HepG2 (cell line): ENCODE data around the gene DAD1. TPM values are rescaled to one million over a fixed set of nuclear protein-coding genes. Genes with fewer than 3 reads are reported as not detected.

Experiments
- ARHGAP35 ChIP-seq: sonication (generic); formaldehyde crosslinking; IDR thresholded peaks from 2 replicates; pipeline ENCODE4 v1.9.0; 2022; ENCODE audit warnings: mild to moderate bottlenecking, inconsistent platforms, moderate library complexity, missing genetic modification reagents, borderline replicate concordance
- ATF7 ChIP-seq, 2 experiments: fragments of 450-650 bp in 1 of 2; sonication (generic) in 1 of 2; formaldehyde crosslinking in 1 of 2; IDR thresholded peaks; 2 replicates each; pipeline versions ENCODE4 v1.4.0 to v1.6.1; 2016 to 2020; ENCODE audit warnings: antibody characterized with exemption in 1 of 2, mild to moderate bottlenecking in 1 of 2, missing genetic modification reagents in 1 of 2
- BCL6 ChIP-seq: IDR thresholded peaks from 2 replicates; pipeline ENCODE4 v1.6.1; 2016; ENCODE audit warnings: missing genetic modification reagents, missing compliant biosample characterization
- BHLHE40 ChIP-seq: IDR thresholded peaks from 2 replicates; pipeline ENCODE4 v1.6.1; 2011; ENCODE audit warnings: low read length, improper control_type of control experiment
- FOSL1 ChIP-seq: sonication (generic); formaldehyde crosslinking; IDR thresholded peaks from 2 replicates; pipeline ENCODE4 v1.9.0; 2021; ENCODE audit warnings: missing genetic modification reagents, borderline replicate concordance
- FOXA3 ChIP-seq: IDR thresholded peaks from 2 replicates; pipeline ENCODE4 v1.6.1; 2016; ENCODE audit warnings: missing genetic modification reagents, missing compliant biosample characterization
- FOXP1 ChIP-seq, 2 experiments: fragments of 450-650 bp in 1 of 2; IDR thresholded peaks; 2 replicates each; pipeline ENCODE4 v1.6.1; 2017 to 2018; ENCODE audit warnings: antibody characterized with exemption in 1 of 2
- GFI1 ChIP-seq: sonication (generic); formaldehyde crosslinking; IDR thresholded peaks from 2 replicates; pipeline ENCODE4 v1.5.0; 2020; ENCODE audit warnings: missing genetic modification reagents, mild to moderate bottlenecking, borderline replicate concordance
- GPN1 ChIP-seq: sonication (generic); formaldehyde crosslinking; IDR thresholded peaks from 2 replicates; pipeline ENCODE4 v1.5.1; 2020; ENCODE audit warnings: missing genetic modification reagents, borderline replicate concordance
- JUN ChIP-seq: sonication (generic); formaldehyde crosslinking; IDR thresholded peaks from 2 replicates; pipeline ENCODE4 v1.4.0; 2020; ENCODE audit warnings: mild to moderate bottlenecking, missing genetic modification reagents
- PHF8 ChIP-seq: sonication (generic); formaldehyde crosslinking; IDR thresholded peaks from 2 replicates; pipeline ENCODE4 v1.5.0; 2020; ENCODE audit warnings: missing genetic modification reagents
- PPARG ChIP-seq: conservative IDR thresholded peaks from 2 replicates; pipeline ENCODE4 v1.6.1; 2016; ENCODE audit warnings: missing biosample characterization, missing genetic modification reagents
- PTBP1 ChIP-seq: fragments of 200-400 bp; formaldehyde crosslinking; IDR thresholded peaks from 2 replicates; pipeline ENCODE4 v1.6.1; 2018; ENCODE audit warnings: low read length, low read depth; ENCODE audit not compliant: poor library complexity, severe bottlenecking
- SMARCE1 ChIP-seq: fragments of 450-650 bp; IDR thresholded peaks from 2 replicates; pipeline ENCODE4 v1.6.1; 2017; ENCODE audit warnings: borderline replicate concordance
- ZNF24 ChIP-seq: fragments of 450-650 bp; IDR thresholded peaks from 2 replicates; pipeline ENCODE4 v1.6.1; 2017; ENCODE audit warnings: antibody characterized with exemption, mild to moderate bottlenecking
- polyA plus RNA-seq, 8 experiments: library from polyadenylated mRNA; depleted of rRNA in 3 of 8; stranded (reverse) in 7 of 8; unstranded in 1 of 8; fragments of >200 nt; fragmentation: Illumina TruSeq in 4 of 8; extraction: Trizol in 4 of 8; gene quantifications; 2 replicates each; pipeline versions ENCODE4 v1.2.1 to v1.2.3, GENCODE V29; 2011 to 2016; ENCODE audit warnings: low read depth in 4 of 8, missing spikeins in 1 of 8, mixed read lengths in 1 of 8; ENCODE audit not compliant: insufficient read depth in 1 of 8
- total RNA-seq, 5 experiments: library from RNA; depleted of rRNA; stranded (reverse); fragments of >200 nt; fragmentation: Illumina TruSeq; extraction: Trizol; gene quantifications; 2 replicates each; pipeline ENCODE4 v1.2.3, GENCODE V29; 2016; ENCODE audit warnings: low read depth in 1 of 5
- TF ChIP-seq, protein P1 (sequence below): sonication (generic); formaldehyde crosslinking; IDR thresholded peaks from 2 replicates; pipeline ENCODE4 v1.4.0; 2020; ENCODE audit warnings: low read depth, mild to moderate bottlenecking, missing genetic modification reagents
- TF ChIP-seq, protein P2 (sequence below): sonication (generic); formaldehyde crosslinking; conservative IDR thresholded peaks from 2 replicates; pipeline ENCODE4 v1.4.0; 2020; ENCODE audit warnings: missing genetic modification reagents
- TF ChIP-seq, protein P3 (sequence below): sonication (generic); formaldehyde crosslinking; IDR thresholded peaks from 2 replicates; pipeline ENCODE4 v1.4.0; 2020; ENCODE audit warnings: missing genetic modification reagents
- TF ChIP-seq, protein P4 (sequence below): IDR thresholded peaks from 2 replicates; pipeline ENCODE4 v1.6.1; 2016; ENCODE audit warnings: low read depth
- TF ChIP-seq, protein P5 (sequence below), 2 experiments: sonication (generic) in 1 of 2; formaldehyde crosslinking in 1 of 2; IDR thresholded peaks; 2 replicates each; pipeline versions ENCODE4 v1.4.0 to v1.6.1; 2018 to 2020; ENCODE audit warnings: missing genetic modification reagents in 2 of 2, borderline replicate concordance in 1 of 2, low read depth in 1 of 2, mild to moderate bottlenecking in 1 of 2, missing biosample characterization in 1 of 2
- TF ChIP-seq, protein P6 (sequence below): sonication (generic); formaldehyde crosslinking; IDR thresholded peaks from 2 replicates; pipeline ENCODE4 v1.4.0; 2020; ENCODE audit warnings: missing genetic modification reagents

DAD1 gene
- total and polyA plus RNA-seq, 2 of the 13 experiments (the other 11 are each of a cell fraction or from before 2014, with no cell fraction given), result 558 to 626 TPM

DNA sequence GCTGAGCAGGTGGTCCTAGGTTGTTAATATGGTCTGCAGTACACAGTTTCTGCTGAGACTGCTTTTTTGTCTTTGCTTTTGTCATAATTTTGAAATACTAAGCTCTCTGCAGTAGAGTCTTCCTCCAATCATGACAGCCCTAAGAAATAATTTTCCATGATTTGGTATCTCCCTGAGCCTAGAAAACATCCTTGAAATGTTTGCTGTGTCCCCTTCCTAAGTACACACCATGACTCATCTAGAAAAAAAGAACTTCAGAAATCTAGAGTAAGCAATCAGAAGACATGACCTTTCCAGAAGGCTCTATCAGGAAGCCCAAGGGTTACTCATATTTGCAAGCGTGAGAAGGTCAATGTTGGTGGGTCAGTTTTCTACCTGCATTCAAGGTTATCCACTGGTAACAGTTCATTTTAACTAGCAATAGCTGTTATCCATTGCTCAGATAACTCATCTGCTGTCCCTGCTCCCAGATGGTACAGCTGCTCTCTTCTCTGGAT is 16.4 kb downstream of the DAD1 start (continued):
- TF ChIP-seq, protein P1, sequence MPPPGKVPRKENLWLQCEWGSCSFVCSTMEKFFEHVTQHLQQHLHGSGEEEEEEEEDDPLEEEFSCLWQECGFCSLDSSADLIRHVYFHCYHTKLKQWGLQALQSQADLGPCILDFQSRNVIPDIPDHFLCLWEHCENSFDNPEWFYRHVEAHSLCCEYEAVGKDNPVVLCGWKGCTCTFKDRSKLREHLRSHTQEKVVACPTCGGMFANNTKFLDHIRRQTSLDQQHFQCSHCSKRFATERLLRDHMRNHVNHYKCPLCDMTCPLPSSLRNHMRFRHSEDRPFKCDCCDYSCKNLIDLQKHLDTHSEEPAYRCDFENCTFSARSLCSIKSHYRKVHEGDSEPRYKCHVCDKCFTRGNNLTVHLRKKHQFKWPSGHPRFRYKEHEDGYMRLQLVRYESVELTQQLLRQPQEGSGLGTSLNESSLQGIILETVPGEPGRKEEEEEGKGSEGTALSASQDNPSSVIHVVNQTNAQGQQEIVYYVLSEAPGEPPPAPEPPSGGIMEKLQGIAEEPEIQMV (CRISPR knock-in tag), result no peak
- TF ChIP-seq ARHGAP35 (CRISPR knock-in tag), result no peak
- TF ChIP-seq GFI1, result peak; percentile 96
- TF ChIP-seq ATF7 (IDR thresholded peaks at IDR 0.05), result no peak
- TF ChIP-seq ATF7 (CRISPR knock-in tag; IDR thresholded peaks at IDR 0.05), result no peak
- no peak for TF ChIP-seq PTBP1
- TF ChIP-seq ZNF24, result no peak
- no peak for TF ChIP-seq FOXP1 (IDR thresholded peaks at IDR 0.05)
- TF ChIP-seq FOXP1 (CRISPR knock-in tag; IDR thresholded peaks at IDR 0.05), result peak; percentile 55; the same call in 1 of the 2 replicates
- TF ChIP-seq FOXA3 (CRISPR knock-in tag), result peak; percentile 84
- TF ChIP-seq, protein P2, sequence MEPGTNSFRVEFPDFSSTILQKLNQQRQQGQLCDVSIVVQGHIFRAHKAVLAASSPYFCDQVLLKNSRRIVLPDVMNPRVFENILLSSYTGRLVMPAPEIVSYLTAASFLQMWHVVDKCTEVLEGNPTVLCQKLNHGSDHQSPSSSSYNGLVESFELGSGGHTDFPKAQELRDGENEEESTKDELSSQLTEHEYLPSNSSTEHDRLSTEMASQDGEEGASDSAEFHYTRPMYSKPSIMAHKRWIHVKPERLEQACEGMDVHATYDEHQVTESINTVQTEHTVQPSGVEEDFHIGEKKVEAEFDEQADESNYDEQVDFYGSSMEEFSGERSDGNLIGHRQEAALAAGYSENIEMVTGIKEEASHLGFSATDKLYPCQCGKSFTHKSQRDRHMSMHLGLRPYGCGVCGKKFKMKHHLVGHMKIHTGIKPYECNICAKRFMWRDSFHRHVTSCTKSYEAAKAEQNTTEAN (CRISPR knock-in tag), result 0 out of 2 replicates have a peak, but pooled peaks have one; percentile 38
- no peak for TF ChIP-seq GPN1
- TF ChIP-seq, protein P3, sequence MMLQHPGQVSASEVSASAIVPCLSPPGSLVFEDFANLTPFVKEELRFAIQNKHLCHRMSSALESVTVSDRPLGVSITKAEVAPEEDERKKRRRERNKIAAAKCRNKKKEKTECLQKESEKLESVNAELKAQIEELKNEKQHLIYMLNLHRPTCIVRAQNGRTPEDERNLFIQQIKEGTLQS, result peak; percentile 91
- TF ChIP-seq BCL6 (CRISPR knock-in tag), result peak; percentile 54
- TF ChIP-seq BHLHE40, result no peak
- TF ChIP-seq, protein P4, sequence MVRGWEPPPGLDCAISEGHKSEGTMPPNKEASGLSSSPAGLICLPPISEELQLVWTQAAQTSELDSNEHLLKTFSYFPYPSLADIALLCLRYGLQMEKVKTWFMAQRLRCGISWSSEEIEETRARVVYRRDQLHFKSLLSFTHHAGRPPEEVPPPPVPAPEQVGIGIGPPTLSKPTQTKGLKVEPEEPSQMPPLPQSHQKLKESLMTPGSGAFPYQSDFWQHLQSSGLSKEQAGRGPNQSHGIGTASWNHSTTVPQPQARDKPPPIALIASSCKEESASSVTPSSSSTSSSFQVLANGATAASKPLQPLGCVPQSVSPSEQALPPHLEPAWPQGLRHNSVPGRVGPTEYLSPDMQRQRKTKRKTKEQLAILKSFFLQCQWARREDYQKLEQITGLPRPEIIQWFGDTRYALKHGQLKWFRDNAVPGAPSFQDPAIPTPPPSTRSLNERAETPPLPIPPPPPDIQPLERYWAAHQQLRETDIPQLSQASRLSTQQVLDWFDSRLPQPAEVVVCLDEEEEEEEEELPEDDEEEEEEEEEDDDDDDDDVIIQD (CRISPR knock-in tag), result 0 out of 2 replicates have a peak, but pooled peaks have one; percentile 51
- no peak for TF ChIP-seq SMARCE1
- TF ChIP-seq, protein P5, sequence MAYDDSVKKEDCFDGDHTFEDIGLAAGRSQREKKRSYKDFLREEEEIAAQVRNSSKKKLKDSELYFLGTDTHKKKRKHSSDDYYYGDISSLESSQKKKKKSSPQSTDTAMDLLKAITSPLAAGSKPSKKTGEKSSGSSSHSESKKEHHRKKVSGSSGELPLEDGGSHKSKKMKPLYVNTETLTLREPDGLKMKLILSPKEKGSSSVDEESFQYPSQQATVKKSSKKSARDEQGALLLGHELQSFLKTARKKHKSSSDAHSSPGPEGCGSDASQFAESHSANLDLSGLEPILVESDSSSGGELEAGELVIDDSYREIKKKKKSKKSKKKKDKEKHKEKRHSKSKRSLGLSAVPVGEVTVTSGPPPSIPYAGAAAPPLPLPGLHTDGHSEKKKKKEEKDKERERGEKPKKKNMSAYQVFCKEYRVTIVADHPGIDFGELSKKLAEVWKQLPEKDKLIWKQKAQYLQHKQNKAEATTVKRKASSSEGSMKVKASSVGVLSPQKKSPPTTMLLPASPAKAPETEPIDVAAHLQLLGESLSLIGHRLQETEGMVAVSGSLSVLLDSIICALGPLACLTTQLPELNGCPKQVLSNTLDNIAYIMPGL (CRISPR knock-in tag; IDR thresholded peaks at IDR 0.05; ENCODE audit: borderline replicate concordance in 1 of 2, low read depth in 1 of 2), result 0 out of 4 replicates have a peak, but pooled peaks of 1 of the 2 experiments have one; percentile 24
- peak; percentile 94 for TF ChIP-seq FOSL1 (CRISPR knock-in tag)
- peak; percentile 63 for TF ChIP-seq PPARG
- TF ChIP-seq, protein P6, sequence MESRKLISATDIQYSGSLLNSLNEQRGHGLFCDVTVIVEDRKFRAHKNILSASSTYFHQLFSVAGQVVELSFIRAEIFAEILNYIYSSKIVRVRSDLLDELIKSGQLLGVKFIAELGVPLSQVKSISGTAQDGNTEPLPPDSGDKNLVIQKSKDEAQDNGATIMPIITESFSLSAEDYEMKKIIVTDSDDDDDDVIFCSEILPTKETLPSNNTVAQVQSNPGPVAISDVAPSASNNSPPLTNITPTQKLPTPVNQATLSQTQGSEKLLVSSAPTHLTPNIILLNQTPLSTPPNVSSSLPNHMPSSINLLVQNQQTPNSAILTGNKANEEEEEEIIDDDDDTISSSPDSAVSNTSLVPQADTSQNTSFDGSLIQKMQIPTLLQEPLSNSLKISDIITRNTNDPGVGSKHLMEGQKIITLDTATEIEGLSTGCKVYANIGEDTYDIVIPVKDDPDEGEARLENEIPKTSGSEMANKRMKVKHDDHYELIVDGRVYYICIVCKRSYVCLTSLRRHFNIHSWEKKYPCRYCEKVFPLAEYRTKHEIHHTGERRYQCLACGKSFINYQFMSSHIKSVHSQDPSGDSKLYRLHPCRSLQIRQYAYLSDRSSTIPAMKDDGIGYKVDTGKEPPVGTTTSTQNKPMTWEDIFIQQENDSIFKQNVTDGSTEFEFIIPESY (CRISPR knock-in tag), result no peak
- peak; percentile 58; the same call in 1 of the 2 replicates for TF ChIP-seq JUN (CRISPR knock-in tag)
- TF ChIP-seq PHF8 (CRISPR knock-in tag), result no peak
